Urinary bladder (tissue), 4 donors: ENCODE data around the gene ZFR. TPM values are rescaled to one million over a fixed set of nuclear protein-coding genes. Genes with fewer than 3 reads are reported as not detected.

Source experiments
- DNase-seq: peaks from one replicate; pipeline ENCODE4 v3.0.0-alpha.2; 2015; ENCODE audit errors: extremely low spot score
- H3K27ac ChIP-seq: one replicate; pipeline ENCODE4 v1.5.1; 2013; ENCODE audit warnings: low read depth, mild to moderate bottlenecking, moderate library complexity
- H3K36me3 ChIP-seq: one replicate; pipeline ENCODE4 v1.6.1; 2013; ENCODE audit warnings: mild to moderate bottlenecking, moderate library complexity; ENCODE audit not compliant: insufficient read depth
- H3K4me1 ChIP-seq: one replicate; pipeline ENCODE4 v1.6.1; 2013; ENCODE audit warnings: mild to moderate bottlenecking, moderate library complexity; ENCODE audit not compliant: insufficient read depth
- H3K4me3 ChIP-seq: one replicate; pipeline ENCODE4 v1.5.1; 2013; ENCODE audit warnings: low read depth, low read length
- WGBS: extraction: QIAGEN DNeasy Blood & Tissue Kit; methylation state at CpG from one replicate; pipeline ENCODE4 v1.1.7; 2013; 5-methylcytosine and 5-hydroxymethylcytosine counted together
- polyA plus RNA-seq: library from polyadenylated mRNA; stranded (reverse); fragments of 200-250 nt; gene quantifications from one replicate; pipeline ENCODE4 v1.2.3, GENCODE V29; 2013
- total RNA-seq: library from RNA; depleted of rRNA; stranded (reverse); fragments of >200 nt; gene quantifications from one replicate; pipeline ENCODE4 v1.2.3, GENCODE V29; 2014
- donor health status: healthy with polysubstance abuse.
- donor health status: healthy.

ZFR gene
- total and polyA plus RNA-seq, 2 donors, result 57.2 to 117 TPM

- no peaks in the 10 kb centered on the region for H3K36me3 ChIP-seq
- no peak overlapping the region for H3K27ac ChIP-seq
- DNase-seq, result no peak
- no peak overlapping the region for H3K4me3 ChIP-seq
- H3K4me1 ChIP-seq, result no peaks in the 10 kb centered on the region
- 58% methylated on average over 4 of the region's 4 CpGs for WGBS
Measured at GRCh38 chr5:32355686-32356085, 88.9 kb downstream of the ZFR start.

- WGBS, result 93% methylated on average over 9 of the region's 9 CpGs
Measured at GRCh38 chr5:32353420-32353819, 91.1 kb downstream of the ZFR start.

GRCh38 chr5:32352685-32353084, 91.9 kb downstream of the ZFR start:
- Histone ChIP-seq H3K4me1 (no peaks in the 10 kb centered on the region), H3K36me3 (no peaks in the 10 kb centered on the region), H3K4me3 (no peak overlapping the region), H3K27ac (no peak overlapping the region)
- no peak for DNase-seq
- 90% methylated on average over 8 of the region's 8 CpGs for whole genome bisulfite sequencing

More at GRCh38 chr5:32353420-32353819, 91.1 kb downstream of the ZFR start:
- Histone ChIP-seq H3K4me3 (no peak overlapping the region), H3K36me3 (no peaks in the 10 kb centered on the region), H3K27ac (no peak overlapping the region), H3K4me1 (no peaks in the 10 kb centered on the region)
- no peak for DNase-seq

- H3K4me1 ChIP-seq, result no peaks in the 10 kb centered on the region
- no peak for DNase-seq
- H3K36me3 ChIP-seq, result no peaks in the 10 kb centered on the region
- no peak overlapping the region for H3K27ac ChIP-seq
- 96% methylated on average over 2 of the region's 2 CpGs for WGBS
- H3K4me3 ChIP-seq, result no peak overlapping the region
Measured at GRCh38 chr5:32346869-32347268, 97.7 kb downstream of the ZFR start.

GRCh38 chr5:32343058-32343672, 101.4 kb downstream of the ZFR start:
- no peak overlapping the region for H3K4me3 ChIP-seq
- H3K27ac ChIP-seq, result no peak overlapping the region
- no peaks in the 10 kb centered on the region for H3K36me3 ChIP-seq
- no peak for DNase-seq
- 91% methylated on average over 2 of the region's 2 CpGs for WGBS
- no peaks in the 10 kb centered on the region for H3K4me1 ChIP-seq

- 63% methylated on average over 4 of the region's 4 CpGs for WGBS
- no peaks in the 10 kb centered on the region for H3K36me3 ChIP-seq
- no peak overlapping the region for H3K27ac ChIP-seq
- no peaks in the 10 kb centered on the region for H3K4me1 ChIP-seq
- H3K4me3 ChIP-seq, result no peak overlapping the region
- DNase-seq, result no peak
Measured at GRCh38 chr5:32342656-32343055, 101.9 kb downstream of the ZFR start.

GRCh38 chr5:32339878-32340277, 104.7 kb downstream of the ZFR start:
- WGBS, result 93% methylated on average over 4 of the region's 4 CpGs
- no peaks in the 10 kb centered on the region for H3K4me1 ChIP-seq
- H3K27ac ChIP-seq, result no peak overlapping the region
- DNase-seq, result no peak
- no peak overlapping the region for H3K4me3 ChIP-seq
- no peaks in the 10 kb centered on the region for H3K36me3 ChIP-seq

GRCh38 chr5:32339198-32339597, 105.3 kb downstream of the ZFR start:
- Histone ChIP-seq H3K4me3 (no peak overlapping the region), H3K27ac (no peak overlapping the region), H3K4me1 (no peaks in the 10 kb centered on the region), H3K36me3 (no peaks in the 10 kb centered on the region)
- DNase-seq, result no peak
- WGBS, result 72% methylated on average over 2 of the region's 2 CpGs

- Histone ChIP-seq H3K4me3 (no peak overlapping the region), H3K4me1 (no peaks in the 10 kb centered on the region), H3K36me3 (no peaks in the 10 kb centered on the region), H3K27ac (no peak overlapping the region)
- WGBS, result 95% methylated on average over 10 of the region's 10 CpGs
- no peak for DNase-seq
Measured at GRCh38 chr5:32332966-32333365, 111.6 kb downstream of the ZFR start.

GRCh38 chr5:32332361-32332760, 112.2 kb downstream of the ZFR start:
- Histone ChIP-seq H3K27ac (no peak overlapping the region), H3K36me3 (no peaks in the 10 kb centered on the region), H3K4me3 (no peak overlapping the region), H3K4me1 (no peaks in the 10 kb centered on the region)
- no peak for DNase-seq
- 94% methylated on average over 1 of the region's 1 CpG for WGBS

- WGBS, result 56% methylated on average over 3 of the region's 3 CpGs
- Histone ChIP-seq H3K27ac (no peak overlapping the region), H3K4me3 (no peak overlapping the region), H3K4me1 (no peaks in the 10 kb centered on the region), H3K36me3 (no peaks in the 10 kb centered on the region)
- no peak for DNase-seq
Measured at GRCh38 chr5:32331935-32332274, 112.6 kb downstream of the ZFR start.

- H3K4me1 ChIP-seq, result no peaks in the 10 kb centered on the region
- no peak for DNase-seq
- H3K4me3 ChIP-seq, result no peak overlapping the region
- H3K27ac ChIP-seq, result no peak overlapping the region
- no peaks in the 10 kb centered on the region for H3K36me3 ChIP-seq
- 50% methylated on average over 11 of the region's 11 CpGs for WGBS
Measured at GRCh38 chr5:32331217-32331934, 113.2 kb downstream of the ZFR start.

- H3K4me1 ChIP-seq, result no peaks in the 10 kb centered on the region
- H3K4me3 ChIP-seq, result no peak overlapping the region
- WGBS, result 81% methylated on average over 11 of the region's 11 CpGs
- no peaks in the 10 kb centered on the region for H3K36me3 ChIP-seq
- H3K27ac ChIP-seq, result no peak overlapping the region
- no peak for DNase-seq
Measured at GRCh38 chr5:32330126-32330971, 114.2 kb downstream of the ZFR start.

- DNase-seq, result no peak
- no peaks in the 10 kb centered on the region for H3K36me3 ChIP-seq
- no peaks in the 10 kb centered on the region for H3K4me1 ChIP-seq
- WGBS, result 45% methylated on average over 10 of the region's 10 CpGs
- no peak overlapping the region for H3K27ac ChIP-seq
- H3K4me3 ChIP-seq, result no peak overlapping the region
Measured at GRCh38 chr5:32329395-32329834, 115.1 kb downstream of the ZFR start.
